PFSK-1 (cell line): ENCODE results near the gene MEF2D.

Experiments used
- POLR2AphosphoS5 ChIP-seq: IDR thresholded peaks from 2 replicates; pipeline ENCODE4 v1.6.1; 2012; ENCODE audit warnings: low read depth, mild to moderate bottlenecking, control low read depth, low read length, moderate library complexity
- SIN3A ChIP-seq: IDR thresholded peaks from 2 replicates; pipeline ENCODE4 v1.6.1; 2012; ENCODE audit warnings: mild to moderate bottlenecking, low read length, moderate library complexity, borderline replicate concordance; ENCODE audit not compliant: insufficient read depth
- TAF1 ChIP-seq: IDR thresholded peaks from 2 replicates; pipeline ENCODE4 v1.6.1; 2012; ENCODE audit warnings: low read length, control low read depth, borderline replicate concordance; ENCODE audit not compliant: insufficient read depth

DNA sequence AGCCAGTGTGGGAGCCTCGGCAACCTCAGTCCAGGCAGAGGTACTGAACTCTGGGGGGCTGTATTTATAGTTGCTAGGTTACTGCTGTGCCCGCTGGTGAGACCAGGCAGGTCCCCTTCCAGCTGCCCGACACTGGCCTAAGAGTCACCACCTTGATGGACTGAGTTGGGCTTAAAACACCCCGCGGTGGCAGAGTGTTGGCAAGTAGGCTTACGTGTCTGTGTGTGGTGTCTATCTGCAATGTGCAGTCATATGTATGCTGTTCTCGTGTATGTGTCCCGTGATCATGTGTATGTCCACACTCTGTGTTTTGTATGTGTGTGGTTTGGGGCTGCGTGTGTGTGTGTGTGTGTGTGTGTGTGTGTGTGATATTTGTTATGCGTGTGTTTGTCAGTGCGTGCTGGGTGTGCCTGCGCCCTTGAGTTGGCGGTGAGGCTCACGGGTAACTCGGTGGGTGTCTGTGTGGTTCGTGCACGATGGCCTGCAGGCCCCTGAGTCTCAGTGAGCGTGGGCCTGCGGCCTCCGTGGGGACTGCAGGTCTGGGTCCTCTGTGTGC is 65.5 kb downstream of the MEF2D start:
- TF ChIP-seq POLR2AphosphoS5 (no peak), TAF1 (no peak), SIN3A (no peak)
